OCI-LY1 (cell line): Measurements from ENCODE around the gene CUX1.

Experiments used
- EZH2 ChIP-seq: fragments of 200-600 bp; sonication (generic), shearing (Covaris generic); IDR thresholded peaks from 2 replicates; pipeline ENCODE4 v1.8.0; 2017; ENCODE audit warnings: borderline replicate concordance, mixed run types, mild to moderate bottlenecking, antibody characterized with exemption, low read length, moderate library complexity, mixed read lengths
- TF ChIP-seq, protein P1 (sequence below): fragments of 200-600 bp; sonication (generic), shearing (Covaris generic); IDR thresholded peaks from 2 replicates; pipeline ENCODE4 v1.5.1; 2017; ENCODE audit warnings: mild to moderate bottlenecking, antibody characterized with exemption, low read length, moderate library complexity, mixed read lengths

DNA sequence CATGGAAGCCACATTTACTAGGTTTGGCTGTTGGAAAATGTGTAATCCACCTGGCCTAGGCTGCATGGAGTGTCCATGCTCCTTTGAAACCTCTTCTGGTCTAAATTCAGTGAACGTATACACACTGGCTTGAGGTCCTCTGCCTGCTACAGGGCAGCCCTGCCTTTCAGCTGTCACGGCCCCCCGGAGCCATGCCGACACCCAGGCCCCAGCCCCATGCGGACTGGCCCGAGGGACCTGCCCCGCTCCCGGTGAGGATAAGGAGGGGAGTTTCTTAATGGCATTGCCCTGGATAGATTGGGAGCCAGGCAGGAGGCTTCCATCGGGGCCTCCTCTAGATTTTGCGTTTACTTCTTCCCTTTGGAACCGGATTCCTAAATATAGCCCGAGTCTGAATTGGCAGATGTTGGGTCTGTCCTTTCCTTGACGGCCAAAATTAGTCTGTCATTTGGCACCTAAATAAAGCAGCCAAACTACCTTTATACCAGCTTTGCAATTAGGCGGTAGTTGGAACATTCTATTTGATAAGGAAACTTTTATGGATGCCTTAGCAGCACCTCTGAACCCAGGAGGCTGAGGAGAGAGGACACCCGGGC lies 397.1 kb downstream of the CUX1 start:
- TF ChIP-seq, protein P1, sequence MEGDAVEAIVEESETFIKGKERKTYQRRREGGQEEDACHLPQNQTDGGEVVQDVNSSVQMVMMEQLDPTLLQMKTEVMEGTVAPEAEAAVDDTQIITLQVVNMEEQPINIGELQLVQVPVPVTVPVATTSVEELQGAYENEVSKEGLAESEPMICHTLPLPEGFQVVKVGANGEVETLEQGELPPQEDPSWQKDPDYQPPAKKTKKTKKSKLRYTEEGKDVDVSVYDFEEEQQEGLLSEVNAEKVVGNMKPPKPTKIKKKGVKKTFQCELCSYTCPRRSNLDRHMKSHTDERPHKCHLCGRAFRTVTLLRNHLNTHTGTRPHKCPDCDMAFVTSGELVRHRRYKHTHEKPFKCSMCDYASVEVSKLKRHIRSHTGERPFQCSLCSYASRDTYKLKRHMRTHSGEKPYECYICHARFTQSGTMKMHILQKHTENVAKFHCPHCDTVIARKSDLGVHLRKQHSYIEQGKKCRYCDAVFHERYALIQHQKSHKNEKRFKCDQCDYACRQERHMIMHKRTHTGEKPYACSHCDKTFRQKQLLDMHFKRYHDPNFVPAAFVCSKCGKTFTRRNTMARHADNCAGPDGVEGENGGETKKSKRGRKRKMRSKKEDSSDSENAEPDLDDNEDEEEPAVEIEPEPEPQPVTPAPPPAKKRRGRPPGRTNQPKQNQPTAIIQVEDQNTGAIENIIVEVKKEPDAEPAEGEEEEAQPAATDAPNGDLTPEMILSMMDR = no peak
- TF ChIP-seq EZH2 = no peak
